ENCODE results near the gene RPS6KA2.
"Not testable (repeated sequence)": the region's sequence is repeated elsewhere in the genome, so short reads cannot be mapped to it uniquely, and the experiment has no call there.

The RPS6KA2 gene

GRCh38 chr6:166591961-166592520 lies 35.0 kb downstream of the RPS6KA2 start:
- DNase-seq (ENCODE audit: low read depth), result no peak

GRCh38 chr6:166591026-166591425 lies 36.0 kb downstream of the RPS6KA2 start:
- DNase-seq (ENCODE audit: low read depth), result no peak

- DNase-seq (ENCODE audit: low read depth), result no peak
Observed at GRCh38 chr6:166589786-166590574, 37.1 kb downstream of the RPS6KA2 start.

GRCh38 chr6:166589337-166589731 lies 37.7 kb downstream of the RPS6KA2 start:
- no peak for DNase-seq (ENCODE audit: low read depth)

- peak; percentile 16 for DNase-seq (ENCODE audit: low read depth)
Observed at GRCh38 chr6:166588691-166589336, 38.2 kb downstream of the RPS6KA2 start.

GRCh38 chr6:166587631-166588413 lies 39.2 kb downstream of the RPS6KA2 start:
- no peak for DNase-seq (ENCODE audit: low read depth)

- DNase-seq (ENCODE audit: low read depth), result peak; percentile 19
Observed at GRCh38 chr6:166586424-166587156, 40.5 kb downstream of the RPS6KA2 start, which contains the start of gene RAMACL. RAMACL (minus strand) TSS chr6:166586678; CDS start chr6:166586477, 201 bp downstream.

- no peak for DNase-seq (ENCODE audit: low read depth)
Observed at GRCh38 chr6:166584853-166585429, 42.1 kb downstream of the RPS6KA2 start.

- no peak for DNase-seq (ENCODE audit: low read depth)
Observed at GRCh38 chr6:166584155-166584554, 42.9 kb downstream of the RPS6KA2 start.

- DNase-seq (ENCODE audit: low read depth), result no peak
Observed at GRCh38 chr6:166583230-166583965, 43.7 kb downstream of the RPS6KA2 start.

GRCh38 chr6:166582258-166582657 lies 44.8 kb downstream of the RPS6KA2 start:
- DNase-seq (ENCODE audit: low read depth), result no peak

GRCh38 chr6:166581801-166582200 lies 45.2 kb downstream of the RPS6KA2 start:
- not testable (repeated sequence) for DNase-seq (ENCODE audit: low read depth)

- no peak for DNase-seq (ENCODE audit: low read depth)
Observed at GRCh38 chr6:166581091-166581511, 46.0 kb downstream of the RPS6KA2 start.

GRCh38 chr6:166580076-166581050 lies 46.7 kb downstream of the RPS6KA2 start:
- no peak for DNase-seq (ENCODE audit: low read depth)

GRCh38 chr6:166579237-166579850 lies 47.7 kb downstream of the RPS6KA2 start:
- DNase-seq (ENCODE audit: low read depth), result no peak

- no peak for DNase-seq (ENCODE audit: low read depth)
Observed at GRCh38 chr6:166578536-166579236, 48.4 kb downstream of the RPS6KA2 start.

- DNase-seq (ENCODE audit: low read depth), result no peak
Observed at GRCh38 chr6:166575205-166575604, 51.8 kb downstream of the RPS6KA2 start.
